Stimulated activated CD4-positive, alpha-beta T cell treated with anti-CD3 and anti-CD28 coated beads, TNF-alpha, amount 100 ng/mL, for 24 hours (primary cell): ENCODE results near the gene PSMG4.
"Not testable (repeated sequence)": the region's sequence is repeated elsewhere in the genome, so short reads cannot be mapped to it uniquely, and the experiment has no call there.

Source experiments
- DNase-seq, 3 experiments: peaks; one replicate each; pipeline ENCODE4 v3.0.0-alpha.2; 2020; ENCODE audit warnings: low read depth in 3 of 3

Gene PSMG4

DNA sequence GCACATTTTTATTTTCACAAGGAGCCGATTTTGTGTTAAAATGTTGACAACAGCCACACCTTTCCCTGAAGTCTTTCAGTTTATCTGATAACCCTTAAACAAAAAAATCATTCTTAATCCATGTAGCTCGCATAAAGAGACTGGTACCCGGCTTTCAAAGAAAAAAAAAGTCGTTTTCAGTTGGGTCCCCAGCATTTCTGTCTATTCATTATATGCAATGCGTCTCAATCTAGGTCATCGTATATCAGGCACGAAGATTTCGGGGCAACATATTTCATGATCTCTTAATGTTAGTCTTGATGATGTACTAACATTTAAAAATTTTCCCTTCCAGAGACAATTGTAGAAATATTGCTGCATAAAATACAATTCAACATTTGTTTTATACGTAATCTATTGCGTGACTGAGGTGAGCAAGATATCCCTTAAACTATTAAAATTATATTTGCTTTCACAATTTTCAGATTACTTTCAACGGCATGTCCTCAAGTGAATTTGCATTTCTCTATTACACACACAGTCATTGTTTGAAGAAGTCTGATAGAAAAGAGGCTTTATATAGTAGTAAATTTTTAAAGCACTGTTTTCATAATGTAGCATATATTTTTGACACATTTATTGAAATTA is 28.4 kb upstream of the PSMG4 start:
- no peak for DNase-seq

DNA sequence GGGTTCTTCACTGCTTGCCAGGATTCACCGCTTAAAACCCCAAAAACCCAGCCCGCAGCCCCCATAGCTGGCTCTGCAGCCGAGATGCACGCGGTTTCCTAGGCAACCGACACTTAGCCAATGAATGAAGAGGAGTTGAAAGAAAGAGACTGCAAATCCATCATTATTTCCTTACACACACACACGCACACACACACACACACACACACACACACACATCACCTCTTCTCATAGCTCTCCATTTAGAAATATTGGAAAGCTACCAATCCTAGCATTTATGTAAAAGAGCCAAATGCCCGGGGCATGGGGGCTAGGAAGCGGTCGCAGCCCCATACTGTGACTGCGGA is 27.9 kb upstream of the PSMG4 start:
- DNase-seq: no peak

DNA sequence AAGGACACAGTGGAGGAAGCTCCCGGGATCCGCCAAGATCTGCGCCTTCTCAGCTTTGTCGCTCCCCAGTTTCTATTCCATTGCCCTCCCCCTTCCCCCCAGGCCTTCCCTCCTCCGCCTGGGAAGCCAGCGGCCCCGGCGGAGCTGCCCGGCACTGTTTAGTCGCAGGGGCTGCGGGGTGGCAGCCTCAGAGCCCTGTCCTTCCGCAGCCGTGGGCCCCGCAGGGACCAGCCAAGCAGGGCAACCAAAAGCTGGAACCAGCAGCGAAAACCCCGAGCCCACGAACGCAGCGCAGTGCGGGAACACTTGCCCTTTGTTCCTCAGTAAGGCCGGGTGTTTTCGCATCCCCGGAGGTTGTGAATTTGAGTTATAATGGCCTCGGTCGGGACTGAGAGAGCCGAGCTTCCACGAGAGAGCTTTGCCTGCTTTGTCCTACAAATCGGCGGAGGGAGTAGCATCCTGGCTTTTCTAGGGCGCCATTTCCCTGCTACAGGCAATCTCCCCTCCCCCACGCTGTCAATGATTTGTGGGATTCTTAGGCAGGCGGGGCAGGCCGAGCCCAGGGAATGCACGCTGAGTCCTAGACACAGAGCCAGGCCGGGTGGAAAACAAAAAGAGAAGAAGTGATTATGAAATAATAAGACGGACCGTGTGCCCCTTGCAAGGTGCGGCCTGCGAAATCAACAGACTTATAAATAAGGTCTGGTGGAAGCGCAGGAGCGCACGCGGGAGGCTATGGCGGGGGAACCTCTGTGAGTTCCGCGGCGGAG is 27.3 kb upstream of the PSMG4 start:
- DNase-seq: no peak

DNA sequence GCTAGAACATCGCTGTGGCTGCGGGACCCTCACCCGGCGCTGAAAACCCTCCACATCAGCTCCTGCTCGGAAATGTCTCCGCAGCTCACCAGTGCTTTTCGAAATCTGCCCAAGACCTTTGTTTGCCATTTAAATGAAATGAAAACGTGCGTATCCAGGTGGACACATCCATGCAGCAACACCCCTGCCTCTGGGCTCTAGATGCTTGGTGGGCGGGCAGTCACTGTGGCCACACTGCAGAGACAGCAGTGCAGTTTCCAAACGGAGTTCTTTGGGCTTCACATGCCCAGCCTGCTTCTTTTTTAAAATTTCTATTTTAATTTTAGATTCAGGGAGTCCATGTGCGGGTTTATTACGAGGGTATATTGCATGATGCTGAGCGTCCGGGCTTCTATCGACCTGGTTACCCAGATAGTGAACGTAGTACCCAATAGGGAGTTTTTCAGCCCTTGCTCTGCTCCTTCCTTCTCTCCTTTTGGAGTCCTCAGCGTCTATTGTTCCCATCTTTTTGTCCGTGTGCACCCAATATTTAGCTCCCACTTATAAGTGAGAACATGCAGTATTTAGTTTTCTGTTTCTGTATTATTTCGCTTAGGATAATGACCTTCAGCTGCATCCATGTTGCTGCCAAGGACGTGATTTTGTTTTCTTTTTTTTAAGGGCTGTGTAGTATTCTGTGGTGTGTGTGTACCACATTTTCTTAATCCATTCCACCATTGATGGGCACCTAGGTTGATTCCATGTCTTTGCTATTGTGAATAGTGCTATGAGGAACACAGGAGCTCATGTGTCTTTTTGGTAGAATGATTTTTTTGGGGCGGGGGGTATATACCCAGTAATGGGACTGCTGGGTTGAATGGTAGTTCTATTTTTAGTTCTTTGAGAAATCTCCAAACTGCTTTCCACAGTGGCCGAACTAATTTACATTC is 26.5 kb upstream of the PSMG4 start:
- no peak for DNase-seq

DNA sequence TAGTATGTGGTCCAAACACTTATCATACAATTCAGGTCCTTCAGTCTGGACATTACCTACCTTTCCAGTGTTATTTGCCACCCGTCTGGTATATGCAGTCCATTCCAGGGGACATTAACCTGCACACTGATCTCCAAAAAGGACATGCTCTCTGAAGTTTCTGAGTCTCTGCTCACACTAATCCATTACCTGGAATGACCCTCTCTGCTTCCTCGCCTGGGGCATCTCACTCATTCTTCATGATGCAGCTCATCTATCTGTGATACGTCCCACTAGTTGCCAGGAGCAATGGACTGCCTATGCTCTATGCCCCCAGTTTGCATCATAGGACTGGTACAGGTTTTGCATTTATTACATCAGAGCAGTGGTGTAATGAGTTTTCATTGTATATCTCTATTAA is 25.4 kb upstream of the PSMG4 start:
- DNase-seq: no peak

DNA sequence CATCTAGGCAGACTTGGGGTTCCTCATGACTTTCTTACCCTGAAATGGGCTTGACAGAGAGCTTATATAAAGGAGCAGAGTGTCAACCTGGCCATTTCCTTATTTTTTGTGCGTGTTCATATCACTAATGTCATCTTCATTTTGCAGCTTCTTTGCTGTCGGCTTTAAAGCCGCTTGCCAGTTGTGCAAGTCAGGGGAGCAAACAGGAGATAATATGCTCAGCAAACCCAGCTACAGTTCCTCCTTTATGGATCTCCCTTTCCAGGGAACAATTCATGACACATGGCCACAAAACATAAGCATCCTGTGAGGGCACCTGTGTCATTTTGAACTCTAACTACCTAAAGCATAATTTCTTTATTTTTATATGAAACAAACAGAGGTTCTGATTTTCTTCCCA is 24.8 kb upstream of the PSMG4 start:
- DNase-seq: no peak

DNA sequence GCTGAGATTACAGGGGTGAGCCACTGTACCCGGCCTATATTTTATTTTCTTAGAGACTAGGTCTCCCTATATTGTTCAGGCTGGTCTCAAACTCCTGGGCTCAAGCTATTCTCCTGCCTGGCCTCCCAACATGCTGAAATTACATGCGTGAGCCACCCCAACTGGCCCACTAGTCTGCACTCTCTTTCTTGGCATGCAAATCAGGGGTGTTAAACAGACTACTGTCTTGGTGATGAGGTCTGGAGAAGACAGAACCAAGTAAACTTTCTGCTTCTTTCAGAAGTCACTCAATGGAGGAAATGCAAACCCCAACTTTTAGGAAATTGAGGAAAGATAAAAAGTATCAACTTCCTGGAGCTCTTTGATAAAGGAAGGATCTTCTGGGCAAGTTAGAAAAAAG is 23.3 kb upstream of the PSMG4 start:
- DNase-seq: no peak

DNA sequence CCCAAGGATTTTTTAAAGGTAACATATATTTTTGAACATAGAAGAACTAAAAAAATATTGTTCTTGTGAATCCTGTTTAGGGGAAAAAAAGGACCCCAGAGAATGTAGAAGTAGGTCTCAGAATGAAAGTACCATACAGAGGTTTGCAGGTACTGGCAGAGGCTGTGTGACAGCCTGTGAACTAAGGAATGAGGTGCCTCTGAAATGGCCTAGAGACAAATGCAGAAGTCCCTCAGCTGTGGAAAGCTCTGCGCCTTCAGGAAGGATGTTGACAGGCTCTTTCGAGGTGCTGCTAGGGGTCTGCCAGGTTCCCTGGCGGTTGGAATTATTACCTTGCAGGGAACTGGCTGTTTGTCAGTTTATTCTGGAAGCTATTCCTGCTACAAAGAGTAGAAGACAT is 22.7 kb upstream of the PSMG4 start:
- no peak for DNase-seq

DNA sequence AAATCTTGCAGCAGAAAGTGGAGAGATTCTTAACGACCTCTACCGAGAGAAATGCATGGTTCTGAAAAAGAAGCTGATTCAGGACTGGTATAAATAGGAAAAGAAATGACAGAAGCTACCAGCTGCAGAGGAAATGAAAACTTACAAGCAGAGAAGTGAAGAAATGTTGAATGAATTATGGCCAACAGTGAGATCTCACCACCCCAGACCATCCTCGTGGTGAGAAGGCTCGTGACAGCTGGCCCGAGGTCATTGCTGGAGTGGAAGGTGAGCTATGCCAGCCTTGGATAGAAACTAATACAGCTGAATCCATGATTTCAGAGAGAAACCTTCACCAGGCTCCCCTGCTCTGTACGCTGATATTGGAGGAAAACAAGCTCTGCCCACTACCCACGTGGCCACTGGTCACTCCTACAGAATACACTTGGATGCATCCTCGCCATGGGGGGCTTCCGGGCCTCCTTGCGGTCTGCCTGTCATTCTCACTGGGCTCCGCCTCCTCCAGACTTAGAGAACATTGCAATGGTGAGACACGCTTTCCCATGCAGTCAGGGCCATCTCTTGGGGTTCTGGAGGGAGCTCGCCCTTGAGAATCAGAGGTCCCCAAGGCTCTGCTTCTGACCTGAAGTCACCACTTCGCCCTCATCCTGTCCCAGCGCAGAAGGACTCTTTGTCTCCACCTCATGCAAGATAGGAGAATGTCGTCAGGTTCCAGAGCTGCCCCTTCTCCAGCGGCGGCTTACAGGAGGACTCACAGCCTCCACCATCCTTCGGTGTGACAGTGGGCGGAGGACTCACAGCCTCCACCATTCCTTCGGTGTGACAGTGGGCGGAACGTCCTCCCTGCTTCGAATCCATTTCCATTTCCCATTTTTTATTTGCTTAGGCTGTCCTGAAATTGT is 20.7 kb upstream of the PSMG4 start:
- no peak for DNase-seq

DNA sequence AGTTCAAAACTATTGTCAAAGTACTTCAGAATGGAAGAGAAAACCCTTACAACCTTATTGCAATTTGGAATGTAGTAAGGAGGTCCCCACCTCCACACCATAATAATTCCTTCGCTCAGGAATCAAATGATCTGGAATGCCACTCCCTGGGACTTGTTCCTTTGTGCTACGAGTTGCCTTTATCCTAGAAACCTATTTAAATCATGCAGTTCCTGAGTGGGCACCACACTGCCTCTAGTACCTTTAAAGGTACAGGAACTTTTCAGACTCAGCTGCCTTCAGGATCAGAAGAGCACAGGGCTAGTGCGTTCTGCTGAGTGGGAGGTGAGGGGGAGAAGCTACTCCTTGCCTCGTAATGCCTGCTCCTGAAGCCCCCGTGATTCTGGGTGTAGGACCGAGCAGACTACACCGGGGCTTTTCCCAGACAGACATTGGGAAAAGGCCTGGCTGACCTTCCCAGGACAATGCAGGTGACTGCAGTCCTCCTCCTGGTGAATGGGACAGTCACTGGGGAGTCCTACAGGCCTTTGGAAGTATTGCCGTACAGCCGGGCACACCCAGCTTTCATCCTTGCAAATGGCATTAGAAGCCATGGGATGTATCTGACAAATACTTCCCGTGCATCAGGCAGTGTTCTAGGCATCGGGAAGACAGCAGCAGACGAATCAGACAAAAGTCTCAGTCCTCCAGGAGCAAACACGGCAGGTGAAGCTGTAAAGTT is 19.5 kb upstream of the PSMG4 start:
- no peak for DNase-seq

DNA sequence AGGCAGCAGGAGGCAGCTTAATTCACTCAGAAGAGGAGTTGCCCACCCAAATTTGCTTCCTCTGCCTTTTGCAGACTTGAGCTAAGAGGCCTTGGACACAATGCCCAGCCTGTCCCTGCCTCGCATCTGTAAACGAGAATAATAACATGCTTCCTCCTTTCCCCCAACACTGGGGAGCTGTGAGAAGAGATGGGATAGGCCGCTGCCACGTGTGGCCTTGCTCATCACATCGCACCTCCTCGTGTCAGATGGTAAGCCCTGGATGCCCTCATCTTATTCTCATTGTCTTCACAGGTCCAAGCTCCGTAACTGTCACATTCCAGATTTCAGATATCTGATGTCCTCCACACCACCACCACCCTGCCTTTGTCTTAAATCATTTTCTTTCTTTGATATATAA is 18.2 kb upstream of the PSMG4 start:
- DNase-seq: no peak

DNA sequence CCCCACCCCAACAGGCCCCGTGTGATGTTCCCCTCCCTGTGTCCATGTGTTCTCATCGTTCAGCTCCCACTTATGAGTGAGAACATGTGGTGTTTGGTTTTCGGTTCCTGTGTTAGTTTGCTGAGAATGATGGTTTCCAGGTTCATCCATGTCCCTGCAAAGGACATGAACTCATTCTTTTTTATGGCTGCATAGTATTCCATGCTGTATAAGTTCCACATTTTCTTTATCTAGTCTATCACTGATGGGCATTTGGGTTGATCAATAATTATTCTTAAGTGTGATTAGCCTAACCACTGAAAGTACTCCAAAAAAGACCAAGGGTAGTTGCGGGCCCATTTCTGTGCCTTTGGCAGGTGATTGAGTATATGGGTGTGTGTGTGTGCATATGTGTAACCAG is 17.0 kb upstream of the PSMG4 start:
- DNase-seq: not testable (repeated sequence)

DNA sequence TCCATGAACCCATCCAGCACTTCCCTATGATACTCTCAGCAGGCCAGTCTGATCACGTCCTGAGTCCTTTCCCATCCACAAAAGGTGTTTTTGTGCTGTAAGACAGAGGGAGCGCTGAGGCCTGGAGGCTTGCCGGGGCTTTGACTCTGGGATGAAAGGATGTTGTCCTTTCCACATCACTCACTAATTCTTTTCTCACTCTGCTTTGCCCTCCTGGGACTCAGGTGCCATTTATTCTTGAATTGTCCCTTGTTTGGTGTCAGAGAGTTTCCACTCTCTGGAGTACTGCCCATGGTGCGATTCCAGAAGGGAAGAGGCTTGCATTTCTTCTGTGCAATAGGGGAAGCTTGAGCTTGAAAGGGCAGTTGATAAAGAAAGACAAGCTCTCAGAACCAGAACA is 16.0 kb upstream of the PSMG4 start:
- DNase-seq: no peak

DNA sequence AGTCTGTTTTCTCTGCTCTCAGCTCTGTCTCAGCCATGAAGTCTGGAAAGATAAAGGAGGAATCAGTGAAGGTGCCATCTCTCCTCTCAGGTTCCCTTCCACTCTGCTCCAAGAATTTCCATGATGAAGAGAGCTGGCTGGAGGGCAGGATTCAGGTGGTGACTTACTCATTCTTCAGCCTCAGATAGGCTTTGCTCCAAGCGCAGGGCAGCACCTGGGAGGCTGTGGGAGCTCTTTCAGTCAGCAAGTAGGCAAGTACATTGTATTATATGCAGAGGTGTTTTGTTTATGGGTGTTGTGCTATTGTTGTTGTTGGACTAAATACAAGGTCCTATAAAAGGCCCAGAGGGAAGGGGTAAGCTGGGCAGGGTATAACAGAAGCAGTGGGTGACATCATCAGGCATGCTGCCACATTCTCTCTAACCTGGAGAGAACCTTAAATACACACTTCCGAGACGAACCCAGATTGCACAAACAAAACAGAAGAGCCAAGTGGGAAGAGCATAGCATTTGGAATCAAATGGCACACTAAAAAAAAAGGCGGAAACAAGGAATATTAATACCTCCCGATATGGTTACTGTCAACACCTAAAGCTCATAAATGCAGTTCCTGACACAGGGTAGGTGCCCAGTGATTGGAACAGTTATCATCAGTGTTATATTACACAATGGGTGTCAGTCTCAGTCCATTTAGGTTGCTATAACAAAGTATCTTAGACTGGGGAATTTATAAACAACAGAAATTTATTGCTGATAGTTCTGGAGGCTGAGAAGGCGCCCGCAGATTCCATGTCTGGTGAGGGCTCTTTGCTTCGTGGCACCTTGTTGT is 14.5 kb upstream of the PSMG4 start:
- no peak for DNase-seq

DNA sequence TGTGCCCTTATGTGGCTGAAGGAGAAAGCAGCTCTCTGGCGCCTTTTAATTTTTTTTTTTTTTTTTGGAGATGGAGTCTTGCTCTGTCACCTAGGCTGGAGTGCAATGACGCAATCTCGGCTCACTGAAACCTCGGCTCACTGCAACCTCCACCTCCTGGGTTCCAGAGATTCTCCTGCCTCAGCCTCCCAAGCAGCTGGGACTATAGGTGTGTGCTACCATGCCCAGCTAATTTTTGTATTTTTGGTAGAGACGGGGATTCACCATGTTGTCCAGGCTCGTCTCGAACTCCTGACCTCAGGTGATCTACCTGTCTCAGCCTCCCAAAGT is 13.9 kb upstream of the PSMG4 start:
- DNase-seq: not testable (repeated sequence)

DNA sequence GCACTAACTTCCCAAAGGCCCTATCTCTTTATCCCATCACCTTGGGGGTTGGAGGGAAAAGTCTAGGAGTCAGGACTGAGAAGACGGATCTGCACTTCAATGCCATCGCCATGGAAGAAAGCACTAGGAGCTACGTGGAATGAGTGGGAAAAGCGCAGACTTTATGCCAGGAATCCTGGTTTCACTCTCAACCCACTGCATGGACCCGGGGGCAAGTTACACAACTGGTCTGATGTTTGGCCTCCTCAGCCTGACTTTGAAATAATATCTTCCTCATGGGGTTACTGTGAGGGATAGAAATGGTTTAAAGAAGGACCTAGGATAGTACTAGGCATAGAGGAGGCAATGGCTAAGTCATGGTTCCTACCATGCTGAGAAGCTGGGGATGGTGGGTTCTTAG is 13.5 kb upstream of the PSMG4 start:
- DNase-seq: no peak

DNA sequence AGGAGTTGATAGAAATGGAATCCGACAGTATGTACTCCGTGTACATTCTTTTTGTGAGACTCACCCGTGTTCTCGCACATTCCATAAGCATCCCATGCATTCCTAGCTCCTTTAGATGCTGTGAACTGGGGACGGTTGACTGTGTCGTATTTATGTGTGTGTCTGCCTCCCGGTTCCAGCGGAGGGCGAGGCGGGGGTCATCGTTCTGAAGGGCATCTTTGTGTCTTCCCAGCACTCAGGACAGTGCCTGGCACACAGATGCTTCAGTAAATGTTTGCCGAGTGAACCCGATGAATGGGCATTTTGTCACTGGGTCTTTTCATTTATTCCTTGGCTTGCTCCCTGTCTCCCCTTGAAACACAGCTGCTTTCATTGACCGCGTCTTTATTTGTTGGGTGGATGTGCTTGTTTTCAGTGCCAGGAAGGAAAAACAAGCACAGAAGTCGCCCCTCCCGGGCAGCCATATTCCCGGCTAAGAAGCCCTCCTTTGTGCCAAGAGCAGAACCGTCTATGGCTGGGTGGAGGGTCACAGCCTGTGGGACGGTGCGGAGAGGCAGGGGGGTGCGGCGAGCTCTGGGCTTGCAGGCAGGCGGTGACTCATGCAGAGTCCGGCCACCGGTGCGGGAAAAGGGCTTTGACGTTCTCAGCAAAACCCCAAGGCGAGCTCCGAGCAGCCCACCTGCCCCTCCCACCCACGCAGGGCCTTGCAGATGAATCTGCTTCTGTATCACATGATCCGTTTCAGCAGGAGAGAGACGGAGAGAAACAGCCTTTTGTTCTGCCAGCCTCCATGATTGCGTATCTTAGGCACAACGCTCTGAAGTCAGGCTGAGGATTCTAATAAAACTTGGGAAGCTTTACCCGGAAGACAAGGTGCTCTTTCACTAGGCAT is 11.2 kb upstream of the PSMG4 start:
- DNase-seq: no peak

DNA sequence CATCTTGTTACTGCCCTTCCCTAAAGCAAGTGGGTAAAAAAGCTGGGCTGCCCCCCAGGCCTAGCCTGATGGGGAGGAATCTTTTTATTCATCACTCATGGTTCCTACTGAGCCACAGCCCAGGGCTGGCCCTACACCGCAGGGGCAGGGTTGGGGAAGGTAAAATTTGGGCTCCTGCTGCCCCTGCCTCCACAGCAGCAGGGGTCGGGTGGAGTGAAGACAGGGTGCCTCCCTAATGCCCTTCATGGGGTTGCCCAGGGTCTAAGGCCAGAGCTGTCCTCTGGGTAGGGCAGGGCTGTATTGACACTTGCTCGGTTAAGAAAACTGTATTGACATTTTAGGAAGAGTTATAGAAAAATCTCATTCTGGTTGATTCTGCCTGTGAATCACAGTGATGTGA is 8.9 kb upstream of the PSMG4 start:
- DNase-seq: no peak

DNA sequence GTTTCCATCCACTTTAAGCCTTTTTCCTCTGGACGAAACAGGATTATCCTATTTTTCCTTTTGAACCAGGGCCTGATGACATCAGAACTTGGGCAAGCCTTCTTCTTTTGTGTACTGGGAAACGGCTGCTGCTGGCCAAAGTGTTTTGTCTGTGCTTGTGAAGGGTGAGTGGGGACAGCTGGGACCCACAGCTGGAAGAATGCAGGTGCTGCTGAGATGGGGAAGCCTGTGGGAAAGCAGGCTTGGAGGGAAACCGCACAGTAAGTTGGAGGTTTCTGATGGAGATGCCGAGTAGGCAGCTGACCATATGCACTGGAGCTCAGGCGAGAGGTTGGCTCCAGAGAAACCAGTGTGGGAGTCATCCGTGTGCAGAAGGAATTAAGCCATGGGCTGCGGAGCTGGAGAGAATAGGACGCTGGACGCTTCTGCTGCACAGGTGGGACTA is 8.5 kb upstream of the PSMG4 start:
- DNase-seq: no peak
